Thyroid gland (tissue), 4 donors: ENCODE measurements around the gene AAK1.

Experiments used
- CTCF ChIP-seq, 6 experiments: fragments of 200-600 bp in 3 of 6; fragments of 450-650 bp in 3 of 6; sonication (generic) in 3 of 6; IDR thresholded peaks; one replicate each; pipeline ENCODE4 v1.5.1; 2016 to 2019; ENCODE audit warnings: antibody characterized with exemption in 6 of 6, mild to moderate bottlenecking in 2 of 6, inconsistent platforms in 1 of 6, moderate library complexity in 1 of 6
- POLR2A ChIP-seq, 2 donors: fragments of 450-650 bp; IDR thresholded peaks; one replicate each; pipeline ENCODE4 v1.6.1; 2017; ENCODE audit warnings: antibody characterized with exemption in 2 of 2, mild to moderate bottlenecking in 2 of 2, moderate library complexity in 1 of 2

DNA sequence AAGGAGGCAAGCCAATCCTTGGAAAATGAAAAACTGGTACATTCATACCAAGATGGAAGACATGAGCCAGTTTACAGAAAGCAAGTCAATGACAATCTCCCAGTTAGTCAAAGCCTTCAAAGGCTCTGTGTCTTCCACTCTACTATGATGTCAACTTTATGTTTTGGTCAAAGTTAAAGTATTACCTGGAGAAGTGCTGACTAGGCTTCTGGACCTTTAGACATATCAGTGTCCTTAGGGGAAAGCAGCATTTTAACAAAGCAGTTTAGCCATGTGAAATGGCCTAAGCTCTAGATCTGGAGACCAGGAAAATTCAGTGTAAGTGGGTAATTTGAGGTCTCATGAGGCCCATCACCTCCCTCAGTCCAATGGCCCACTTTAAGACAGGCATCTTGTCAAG lies 30.8 kb downstream of the AAK1 start:
- TF ChIP-seq CTCF (IDR thresholded peaks at IDR 0.05) (no peak), POLR2A (IDR thresholded peaks at IDR 0.05) (no peak)
